Activated CD4-positive, CD25-positive, alpha-beta regulatory T cell treated with anti-CD3 and anti-CD28 coated beads, Interleukin-2, amount 50 U/mL, for 72 hours (primary cell): ENCODE data around the gene DYNC2H1.

ENCODE experiments used
- DNase-seq: peaks from one replicate; pipeline ENCODE4 v3.0.0; 2021

The DYNC2H1 gene, protein sequence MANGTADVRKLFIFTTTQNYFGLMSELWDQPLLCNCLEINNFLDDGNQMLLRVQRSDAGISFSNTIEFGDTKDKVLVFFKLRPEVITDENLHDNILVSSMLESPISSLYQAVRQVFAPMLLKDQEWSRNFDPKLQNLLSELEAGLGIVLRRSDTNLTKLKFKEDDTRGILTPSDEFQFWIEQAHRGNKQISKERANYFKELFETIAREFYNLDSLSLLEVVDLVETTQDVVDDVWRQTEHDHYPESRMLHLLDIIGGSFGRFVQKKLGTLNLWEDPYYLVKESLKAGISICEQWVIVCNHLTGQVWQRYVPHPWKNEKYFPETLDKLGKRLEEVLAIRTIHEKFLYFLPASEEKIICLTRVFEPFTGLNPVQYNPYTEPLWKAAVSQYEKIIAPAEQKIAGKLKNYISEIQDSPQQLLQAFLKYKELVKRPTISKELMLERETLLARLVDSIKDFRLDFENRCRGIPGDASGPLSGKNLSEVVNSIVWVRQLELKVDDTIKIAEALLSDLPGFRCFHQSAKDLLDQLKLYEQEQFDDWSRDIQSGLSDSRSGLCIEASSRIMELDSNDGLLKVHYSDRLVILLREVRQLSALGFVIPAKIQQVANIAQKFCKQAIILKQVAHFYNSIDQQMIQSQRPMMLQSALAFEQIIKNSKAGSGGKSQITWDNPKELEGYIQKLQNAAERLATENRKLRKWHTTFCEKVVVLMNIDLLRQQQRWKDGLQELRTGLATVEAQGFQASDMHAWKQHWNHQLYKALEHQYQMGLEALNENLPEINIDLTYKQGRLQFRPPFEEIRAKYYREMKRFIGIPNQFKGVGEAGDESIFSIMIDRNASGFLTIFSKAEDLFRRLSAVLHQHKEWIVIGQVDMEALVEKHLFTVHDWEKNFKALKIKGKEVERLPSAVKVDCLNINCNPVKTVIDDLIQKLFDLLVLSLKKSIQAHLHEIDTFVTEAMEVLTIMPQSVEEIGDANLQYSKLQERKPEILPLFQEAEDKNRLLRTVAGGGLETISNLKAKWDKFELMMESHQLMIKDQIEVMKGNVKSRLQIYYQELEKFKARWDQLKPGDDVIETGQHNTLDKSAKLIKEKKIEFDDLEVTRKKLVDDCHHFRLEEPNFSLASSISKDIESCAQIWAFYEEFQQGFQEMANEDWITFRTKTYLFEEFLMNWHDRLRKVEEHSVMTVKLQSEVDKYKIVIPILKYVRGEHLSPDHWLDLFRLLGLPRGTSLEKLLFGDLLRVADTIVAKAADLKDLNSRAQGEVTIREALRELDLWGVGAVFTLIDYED (N-terminal part only)

DNA sequence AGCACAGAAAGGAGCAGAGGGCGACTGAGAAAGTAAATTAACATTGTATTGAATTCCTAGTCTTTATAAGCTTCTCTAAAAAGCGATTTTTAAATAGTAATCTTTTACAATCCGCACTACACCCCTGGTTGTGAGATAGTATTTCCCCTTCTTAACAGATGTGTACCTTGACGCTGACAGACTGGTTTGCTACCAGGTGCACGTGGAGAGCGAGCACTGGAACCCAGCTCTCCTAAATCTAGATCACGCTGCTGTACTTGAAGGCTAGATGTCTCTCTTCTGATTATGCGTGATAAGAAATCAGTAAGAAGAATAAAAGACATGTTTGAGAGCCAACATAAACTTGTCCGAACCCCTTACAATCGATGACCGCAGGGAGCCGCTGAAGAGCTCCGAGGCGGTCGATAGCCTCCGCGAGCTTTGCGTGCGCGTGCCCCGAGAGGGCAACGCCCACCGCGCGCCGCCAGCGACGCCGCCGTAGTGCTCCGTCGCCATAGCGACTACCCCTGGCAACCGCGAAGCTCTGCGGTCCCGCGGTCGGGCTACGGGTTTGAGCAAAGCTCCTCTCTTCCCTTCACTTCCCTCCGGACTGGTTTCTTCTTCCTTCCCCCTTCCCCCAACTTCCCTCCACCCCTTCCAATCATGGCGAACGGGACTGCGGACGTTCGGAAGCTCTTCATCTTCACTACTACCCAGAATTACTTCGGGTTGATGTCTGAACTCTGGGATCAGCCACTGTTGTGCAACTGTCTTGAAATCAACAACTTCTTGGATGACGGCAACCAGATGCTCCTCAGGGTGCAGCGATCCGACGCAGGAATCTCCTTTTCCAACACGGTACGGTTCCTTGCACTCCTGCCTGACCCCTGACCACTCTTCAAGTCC, at the start of gene DYNC2H1:
Gene DYNC2H1, plus strand, starts transcription at position 494 of the 885 bp plus-strand sequence. Its CDS starts 149 bp downstream, at position 643.
- peak; percentile 84 for DNase-seq

DNA sequence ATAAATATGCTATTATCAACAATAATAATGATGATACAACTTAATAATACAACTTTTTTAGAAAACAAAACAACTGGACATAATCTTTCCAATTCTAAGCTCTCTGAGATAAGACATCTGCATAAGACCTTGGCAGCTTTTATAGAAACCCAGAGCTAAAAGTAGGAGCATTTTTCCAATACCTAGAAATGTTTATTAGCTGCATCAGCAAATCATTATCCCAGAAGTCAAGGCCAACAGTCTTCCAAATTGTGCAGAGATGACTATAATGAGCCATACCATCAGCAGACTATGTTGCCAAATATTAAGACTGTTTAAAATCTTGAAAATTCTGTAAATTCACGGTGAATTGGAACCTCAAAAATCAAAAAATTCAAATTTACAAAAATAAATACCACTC, 47.6 kb upstream of the DYNC2H1 start:
- DNase-seq, result no peak

DNA sequence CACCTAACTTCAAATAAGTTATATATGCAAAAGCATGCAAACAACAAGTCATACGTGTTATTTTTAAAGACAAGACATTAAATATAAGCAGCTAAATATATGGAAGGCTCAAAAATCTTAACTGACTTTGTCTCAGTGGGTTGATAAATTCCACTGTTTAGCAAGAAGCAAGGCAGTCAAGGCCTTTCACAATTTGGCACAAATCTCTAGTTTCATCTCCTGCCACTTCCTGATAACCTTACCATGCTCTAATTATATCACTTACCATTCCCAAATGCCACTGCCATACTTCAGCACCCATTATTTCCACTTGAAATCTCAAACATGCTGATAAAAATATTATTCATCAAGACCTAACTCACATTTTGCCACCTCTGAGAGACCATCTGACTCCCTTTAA, 42.1 kb upstream of the DYNC2H1 start:
- DNase-seq, result no peak

- DNase-seq, result no peak
These were observed 39.9 kb upstream of the DYNC2H1 start for GRCh38 chr11:103069367-103069766.

DNA sequence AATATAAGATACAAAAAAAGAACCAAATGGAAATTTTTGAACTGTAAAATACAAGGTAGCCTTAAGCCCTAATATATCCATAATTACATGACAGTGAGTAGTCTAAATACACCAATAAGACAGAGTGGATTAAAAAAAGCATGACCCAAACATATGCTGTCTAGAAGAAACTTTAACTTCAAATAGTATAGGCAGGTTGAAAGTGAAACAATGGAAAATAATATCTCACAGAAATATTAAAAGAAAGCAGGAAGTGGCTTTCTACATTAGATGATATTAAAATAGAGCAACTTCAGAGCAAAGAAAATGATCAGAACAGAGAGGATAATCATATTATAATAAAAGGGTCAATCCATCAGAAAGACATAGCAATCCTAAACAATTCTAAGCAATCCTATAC, 39.1 kb upstream of the DYNC2H1 start:
- DNase-seq, result no peak

- DNase-seq, result no peak
These were observed 38.2 kb upstream of the DYNC2H1 start for GRCh38 chr11:103071008-103071407.

DNA sequence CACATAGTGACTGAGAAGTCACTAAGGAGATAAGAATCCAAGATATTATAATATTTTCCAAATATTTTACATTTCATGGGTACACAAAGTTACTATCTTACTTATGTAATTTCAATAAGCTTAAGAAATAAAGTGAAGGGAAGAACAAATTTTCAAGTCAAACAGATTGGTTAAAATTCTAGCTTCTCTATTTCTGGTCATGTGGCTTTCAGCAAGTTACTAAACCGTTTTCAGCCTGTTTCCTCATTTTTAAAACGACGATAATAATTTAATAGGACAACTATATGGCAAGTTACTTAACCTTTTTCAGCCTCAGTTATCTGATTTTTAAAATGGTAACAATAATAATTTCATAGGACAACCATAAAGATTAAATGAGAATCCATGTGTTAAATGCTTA, 32.9 kb upstream of the DYNC2H1 start:
- no peak for DNase-seq

DNA sequence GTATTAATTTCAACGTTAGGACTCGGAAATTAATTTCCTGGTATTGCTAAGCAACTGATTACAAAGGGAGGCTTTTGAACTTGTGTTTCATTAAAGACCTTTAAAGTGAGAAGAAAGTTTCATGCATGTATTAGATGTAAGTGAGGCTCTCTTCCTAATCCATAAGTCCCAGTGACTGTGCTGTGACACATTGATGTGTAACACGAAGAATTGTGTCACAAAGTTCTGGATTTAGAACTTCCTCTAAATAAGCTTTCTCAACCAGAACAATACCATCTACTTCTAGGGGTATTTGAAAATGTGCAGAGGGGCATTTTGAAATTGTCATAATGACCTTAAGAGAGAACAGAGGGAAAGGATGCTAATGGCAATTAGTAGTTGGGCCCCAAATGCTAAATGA, 31.7 kb upstream of the DYNC2H1 start:
- no peak for DNase-seq

- DNase-seq, result no peak
These were observed 30.5 kb upstream of the DYNC2H1 start for GRCh38 chr11:103078710-103079109.

GRCh38 chr11:103079833-103080232, 29.4 kb upstream of the DYNC2H1 start:
- DNase-seq, result no peak

GRCh38 chr11:103085758-103086365, 23.4 kb upstream of the DYNC2H1 start:
- DNase-seq, result no peak

GRCh38 chr11:103086461-103086860, 22.8 kb upstream of the DYNC2H1 start:
- DNase-seq, result no peak

DNA sequence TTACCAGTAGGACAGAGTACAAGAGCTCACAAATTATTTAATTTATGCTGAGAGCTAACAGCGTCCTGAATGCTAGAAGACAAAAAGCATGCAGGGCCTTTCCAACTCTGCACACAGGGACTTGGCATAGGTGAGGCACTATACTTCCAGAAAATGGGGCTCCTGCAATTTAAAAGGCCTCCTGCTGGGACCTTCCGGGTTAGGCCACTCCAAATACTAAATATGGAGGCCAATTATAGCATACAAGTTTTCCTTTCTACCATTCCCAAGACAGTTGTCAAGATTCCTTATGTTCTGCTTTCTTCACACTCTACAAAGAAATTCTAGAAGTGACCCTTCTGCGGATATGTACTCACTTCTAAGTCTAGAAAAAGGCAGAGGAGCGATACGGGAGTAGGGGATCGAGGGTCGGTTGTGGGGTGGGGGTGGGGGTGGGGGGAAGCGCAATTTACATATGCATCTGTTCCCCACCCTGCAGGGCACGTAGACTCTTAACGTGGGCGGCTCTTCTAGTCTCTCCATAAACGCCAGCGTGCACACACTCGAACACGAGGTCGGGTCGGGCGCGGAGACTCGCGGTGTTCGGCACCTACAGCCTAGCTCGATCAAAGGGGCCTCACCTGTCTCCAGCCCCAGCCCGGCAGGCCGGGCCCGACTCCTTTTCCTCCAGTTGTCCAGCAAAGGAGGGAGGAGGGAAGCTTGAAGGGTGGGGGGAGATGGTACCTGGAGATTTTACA, 18.0 kb upstream of the DYNC2H1 start:
- peak; percentile 50 for DNase-seq

- DNase-seq, result peak; percentile 93
These were observed 17.3 kb upstream of the DYNC2H1 start, which contains the start of gene DCUN1D5 for GRCh38 chr11:103091801-103092524. DCUN1D5 (minus strand) TSS chr11:103092160; CDS start chr11:103091872, 288 bp downstream.

- no peak for DNase-seq
These were observed 11.9 kb upstream of the DYNC2H1 start for GRCh38 chr11:103097279-103097678.

- DNase-seq, result no peak
These were observed 677 bp downstream of the DYNC2H1 start for GRCh38 chr11:103109818-103110388.

DNA sequence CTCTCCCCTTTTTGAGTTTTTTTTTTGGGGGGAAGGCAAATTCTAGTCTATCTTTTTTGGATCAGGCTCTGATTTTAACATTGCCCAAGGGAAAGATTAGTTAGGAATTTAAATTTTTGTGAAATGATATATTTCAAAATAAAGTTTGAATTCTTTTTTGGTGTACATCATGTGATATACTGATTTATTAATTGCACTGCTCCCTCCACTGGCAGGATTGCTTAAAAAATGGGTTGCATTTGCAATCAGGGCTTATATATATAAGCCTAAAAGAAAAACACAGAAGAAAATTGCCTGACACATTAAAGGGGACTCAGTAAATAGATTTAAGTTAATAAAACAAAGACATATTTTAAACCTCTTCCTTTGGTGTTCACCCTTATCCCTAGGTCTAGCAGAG, 1.2 kb downstream of the DYNC2H1 start:
- DNase-seq, result no peak

- no peak for DNase-seq
These were observed 2.2 kb downstream of the DYNC2H1 start for GRCh38 chr11:103111400-103111799.

DNA sequence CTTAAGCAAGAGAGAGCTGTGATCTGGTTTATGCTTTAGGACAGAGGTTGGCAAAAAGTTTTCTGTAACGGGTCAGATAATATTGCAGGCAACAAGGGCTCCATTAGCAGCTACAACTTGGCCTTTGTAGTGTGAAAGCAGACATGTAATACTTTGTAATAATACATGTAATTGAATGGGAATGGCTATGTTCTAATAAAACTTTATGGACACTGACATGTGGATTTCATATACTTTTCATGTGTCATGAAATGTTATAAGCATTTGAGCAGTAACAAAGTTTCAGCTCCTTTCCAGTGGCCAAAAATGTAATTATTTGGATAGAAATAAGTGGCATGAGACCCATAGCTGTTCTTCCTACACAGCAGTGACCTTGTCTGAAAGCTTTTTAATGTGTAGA, 3.1 kb downstream of the DYNC2H1 start:
- DNase-seq, result no peak

DNA sequence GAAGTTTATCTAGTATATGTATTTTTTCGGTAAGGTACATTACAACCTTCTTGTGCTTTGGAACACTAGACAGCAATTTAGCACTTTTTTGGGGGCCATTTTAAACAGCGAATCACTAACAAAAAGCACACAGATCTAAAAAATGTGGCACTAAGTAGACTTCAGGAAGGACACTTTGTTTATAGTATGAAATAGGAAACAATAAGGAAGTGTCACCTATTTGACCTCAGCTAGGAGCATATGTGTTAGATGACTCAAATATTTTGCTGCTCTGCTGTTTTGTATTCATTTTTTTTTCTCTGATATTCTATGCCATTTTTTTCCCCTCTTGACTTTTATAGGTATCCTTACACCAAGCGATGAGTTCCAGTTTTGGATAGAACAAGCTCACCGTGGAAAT, 5.6 kb downstream of the DYNC2H1 start:
- DNase-seq, result no peak
